ENCODE results near the gene SPSB2.

- TF ChIP-seq, protein P1, sequence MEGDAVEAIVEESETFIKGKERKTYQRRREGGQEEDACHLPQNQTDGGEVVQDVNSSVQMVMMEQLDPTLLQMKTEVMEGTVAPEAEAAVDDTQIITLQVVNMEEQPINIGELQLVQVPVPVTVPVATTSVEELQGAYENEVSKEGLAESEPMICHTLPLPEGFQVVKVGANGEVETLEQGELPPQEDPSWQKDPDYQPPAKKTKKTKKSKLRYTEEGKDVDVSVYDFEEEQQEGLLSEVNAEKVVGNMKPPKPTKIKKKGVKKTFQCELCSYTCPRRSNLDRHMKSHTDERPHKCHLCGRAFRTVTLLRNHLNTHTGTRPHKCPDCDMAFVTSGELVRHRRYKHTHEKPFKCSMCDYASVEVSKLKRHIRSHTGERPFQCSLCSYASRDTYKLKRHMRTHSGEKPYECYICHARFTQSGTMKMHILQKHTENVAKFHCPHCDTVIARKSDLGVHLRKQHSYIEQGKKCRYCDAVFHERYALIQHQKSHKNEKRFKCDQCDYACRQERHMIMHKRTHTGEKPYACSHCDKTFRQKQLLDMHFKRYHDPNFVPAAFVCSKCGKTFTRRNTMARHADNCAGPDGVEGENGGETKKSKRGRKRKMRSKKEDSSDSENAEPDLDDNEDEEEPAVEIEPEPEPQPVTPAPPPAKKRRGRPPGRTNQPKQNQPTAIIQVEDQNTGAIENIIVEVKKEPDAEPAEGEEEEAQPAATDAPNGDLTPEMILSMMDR (conservative IDR thresholded peaks at IDR 0.05; ENCODE audit: low read depth, low read length), result no peak
- TF ChIP-seq EZH2 (IDR thresholded peaks at IDR 0.05; ENCODE audit: borderline replicate concordance, low read depth, low read length, poor library complexity, severe bottlenecking), result no peak
These were observed 34.2 kb downstream of the SPSB2 start for GRCh38 chr12:6838854-6839253.
